HepG2 (cell line): ENCODE measurements around the gene FRMD8. TPM values are rescaled to one million over a fixed set of nuclear protein-coding genes. Genes with fewer than 3 reads are reported as not detected.

Source experiments
- CREB1 ChIP-seq, 2 experiments: fragments of 450-650 bp in 1 of 2; IDR thresholded peaks; 2 replicates each; pipeline ENCODE4 v1.6.1; 2016 to 2017; ENCODE audit warnings: control low read depth in 1 of 2, mild to moderate bottlenecking in 1 of 2, missing compliant biosample characterization in 1 of 2, missing genetic modification characterization in 1 of 2
- FOXC1 ChIP-seq: sonication (generic); formaldehyde crosslinking; IDR thresholded peaks from 2 replicates; pipeline ENCODE4 v1.8.0; 2022; ENCODE audit warnings: mild to moderate bottlenecking, missing genetic modification reagents, borderline replicate concordance
- POLR2G ChIP-seq: fragments of 200-400 bp; formaldehyde crosslinking; IDR thresholded peaks from 2 replicates; pipeline ENCODE4 v1.6.1; 2018; ENCODE audit warnings: mild to moderate bottlenecking, low read depth, low read length, moderate library complexity
- ZNF605 ChIP-seq: sonication (generic); formaldehyde crosslinking; IDR thresholded peaks from 2 replicates; pipeline ENCODE4 v1.8.0; 2022; ENCODE audit warnings: mild to moderate bottlenecking, missing genetic modification reagents
- polyA plus RNA-seq, 8 experiments: library from polyadenylated mRNA; depleted of rRNA in 3 of 8; stranded (reverse) in 7 of 8; unstranded in 1 of 8; fragments of >200 nt; fragmentation: Illumina TruSeq in 4 of 8; extraction: Trizol in 4 of 8; gene quantifications; 2 replicates each; pipeline versions ENCODE4 v1.2.1 to v1.2.3, GENCODE V29; 2011 to 2016; ENCODE audit warnings: low read depth in 4 of 8, missing spikeins in 1 of 8, mixed read lengths in 1 of 8; ENCODE audit not compliant: insufficient read depth in 1 of 8
- total RNA-seq, 5 experiments: library from RNA; depleted of rRNA; stranded (reverse); fragments of >200 nt; fragmentation: Illumina TruSeq; extraction: Trizol; gene quantifications; 2 replicates each; pipeline ENCODE4 v1.2.3, GENCODE V29; 2016; ENCODE audit warnings: low read depth in 1 of 5
- TF ChIP-seq, protein P1 (sequence below): sonication (generic); formaldehyde crosslinking; IDR thresholded peaks from 2 replicates; pipeline ENCODE4 v1.4.0; 2020; ENCODE audit warnings: missing genetic modification reagents, borderline replicate concordance
- TF ChIP-seq, protein P2 (sequence below): sonication (generic); formaldehyde crosslinking; IDR thresholded peaks from 2 replicates; pipeline ENCODE4 v1.5.1; 2020; ENCODE audit warnings: mild to moderate bottlenecking, missing genetic modification reagents, moderate library complexity
- TF ChIP-seq, protein P3 (sequence below): sonication (generic); formaldehyde crosslinking; conservative IDR thresholded peaks from 2 replicates; pipeline ENCODE4 v1.4.0; 2020; ENCODE audit warnings: mild to moderate bottlenecking, missing genetic modification reagents, moderate library complexity
- TF ChIP-seq, protein P4 (sequence below): sonication (generic); formaldehyde crosslinking; IDR thresholded peaks from 2 replicates; pipeline ENCODE4 v1.5.1; 2020; ENCODE audit warnings: mild to moderate bottlenecking, missing genetic modification reagents, moderate library complexity
- TF ChIP-seq, protein P5 (sequence below): sonication (generic); formaldehyde crosslinking; IDR thresholded peaks from 2 replicates; pipeline ENCODE4 v1.5.0; 2020; ENCODE audit warnings: mild to moderate bottlenecking, missing genetic modification reagents

FRMD8 gene
- total and polyA plus RNA-seq, 2 of the 13 experiments (the other 11 are each of a cell fraction or from before 2014, with no cell fraction given), result 5.8 to 20.6 TPM

DNA sequence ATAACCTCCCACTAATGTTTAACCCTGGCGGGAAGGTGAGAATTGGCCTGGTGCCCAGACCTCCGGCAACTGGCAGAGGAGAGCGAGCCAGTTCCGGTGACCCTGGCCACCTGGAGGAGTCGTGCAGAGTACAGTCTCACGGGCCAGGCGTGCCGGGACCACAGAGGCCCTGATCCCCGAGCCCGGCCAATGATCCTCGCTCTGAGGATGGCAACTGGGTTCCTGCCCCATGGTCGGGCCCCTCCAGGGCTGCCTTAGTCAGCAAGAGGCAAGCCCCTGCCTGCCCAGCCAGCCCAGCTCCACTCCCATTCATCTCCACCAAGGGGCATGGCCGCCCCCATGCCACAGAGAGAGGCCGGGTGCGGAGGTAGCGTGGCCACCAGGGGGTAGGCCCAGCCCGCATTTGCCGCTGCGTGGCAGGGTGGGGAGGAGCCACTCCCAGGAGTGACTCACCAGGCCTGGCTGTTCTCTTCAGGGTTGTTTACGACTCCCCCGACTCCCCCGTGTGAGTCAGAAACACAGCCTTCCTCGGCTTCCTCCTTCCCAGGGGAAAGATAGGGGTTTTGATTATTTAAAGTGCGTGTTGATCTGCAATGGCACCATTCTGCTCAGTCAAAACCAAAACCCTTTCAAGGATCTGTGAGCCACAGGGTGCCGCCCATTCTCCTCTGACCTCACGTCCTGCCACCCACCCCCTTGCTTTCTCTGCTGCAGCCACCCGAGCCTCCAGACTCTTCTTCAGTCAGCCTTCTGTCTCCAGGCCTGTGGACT, 4.2 kb upstream of the FRMD8 start, which contains the start of gene SLC25A45 (continued):
- peak; percentile 74; the same call in 1 of the 2 replicates for TF ChIP-seq FOXC1
- peak; percentile 97 for TF ChIP-seq ZNF605 (CRISPR knock-in tag)
- TF ChIP-seq, protein P1, sequence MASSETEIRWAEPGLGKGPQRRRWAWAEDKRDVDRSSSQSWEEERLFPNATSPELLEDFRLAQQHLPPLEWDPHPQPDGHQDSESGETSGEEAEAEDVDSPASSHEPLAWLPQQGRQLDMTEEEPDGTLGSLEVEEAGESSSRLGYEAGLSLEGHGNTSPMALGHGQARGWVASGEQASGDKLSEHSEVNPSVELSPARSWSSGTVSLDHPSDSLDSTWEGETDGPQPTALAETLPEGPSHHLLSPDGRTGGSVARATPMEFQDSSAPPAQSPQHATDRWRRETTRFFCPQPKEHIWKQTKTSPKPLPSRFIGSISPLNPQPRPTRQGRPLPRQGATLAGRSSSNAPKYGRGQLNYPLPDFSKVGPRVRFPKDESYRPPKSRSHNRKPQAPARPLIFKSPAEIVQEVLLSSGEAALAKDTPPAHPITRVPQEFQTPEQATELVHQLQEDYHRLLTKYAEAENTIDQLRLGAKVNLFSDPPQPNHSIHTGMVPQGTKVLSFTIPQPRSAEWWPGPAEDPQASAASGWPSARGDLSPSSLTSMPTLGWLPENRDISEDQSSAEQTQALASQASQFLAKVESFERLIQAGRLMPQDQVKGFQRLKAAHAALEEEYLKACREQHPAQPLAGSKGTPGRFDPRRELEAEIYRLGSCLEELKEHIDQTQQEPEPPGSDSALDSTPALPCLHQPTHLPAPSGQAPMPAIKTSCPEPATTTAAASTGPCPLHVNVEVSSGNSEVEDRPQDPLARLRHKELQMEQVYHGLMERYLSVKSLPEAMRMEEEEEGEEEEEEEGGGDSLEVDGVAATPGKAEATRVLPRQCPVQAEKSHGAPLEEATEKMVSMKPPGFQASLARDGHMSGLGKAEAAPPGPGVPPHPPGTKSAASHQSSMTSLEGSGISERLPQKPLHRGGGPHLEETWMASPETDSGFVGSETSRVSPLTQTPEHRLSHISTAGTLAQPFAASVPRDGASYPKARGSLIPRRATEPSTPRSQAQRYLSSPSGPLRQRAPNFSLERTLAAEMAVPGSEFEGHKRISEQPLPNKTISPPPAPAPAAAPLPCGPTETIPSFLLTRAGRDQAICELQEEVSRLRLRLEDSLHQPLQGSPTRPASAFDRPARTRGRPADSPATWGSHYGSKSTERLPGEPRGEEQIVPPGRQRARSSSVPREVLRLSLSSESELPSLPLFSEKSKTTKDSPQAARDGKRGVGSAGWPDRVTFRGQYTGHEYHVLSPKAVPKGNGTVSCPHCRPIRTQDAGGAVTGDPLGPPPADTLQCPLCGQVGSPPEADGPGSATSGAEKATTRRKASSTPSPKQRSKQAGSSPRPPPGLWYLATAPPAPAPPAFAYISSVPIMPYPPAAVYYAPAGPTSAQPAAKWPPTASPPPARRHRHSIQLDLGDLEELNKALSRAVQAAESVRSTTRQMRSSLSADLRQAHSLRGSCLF (CRISPR knock-in tag), result no peak
- TF ChIP-seq CREB1 (IDR thresholded peaks at IDR 0.05), result peak; percentile 16; the same call in 1 of the 2 replicates
- peak; percentile 70 for TF ChIP-seq CREB1 (CRISPR knock-in tag; IDR thresholded peaks at IDR 0.05)
- peak; percentile 81 for TF ChIP-seq POLR2G
- TF ChIP-seq, protein P2, sequence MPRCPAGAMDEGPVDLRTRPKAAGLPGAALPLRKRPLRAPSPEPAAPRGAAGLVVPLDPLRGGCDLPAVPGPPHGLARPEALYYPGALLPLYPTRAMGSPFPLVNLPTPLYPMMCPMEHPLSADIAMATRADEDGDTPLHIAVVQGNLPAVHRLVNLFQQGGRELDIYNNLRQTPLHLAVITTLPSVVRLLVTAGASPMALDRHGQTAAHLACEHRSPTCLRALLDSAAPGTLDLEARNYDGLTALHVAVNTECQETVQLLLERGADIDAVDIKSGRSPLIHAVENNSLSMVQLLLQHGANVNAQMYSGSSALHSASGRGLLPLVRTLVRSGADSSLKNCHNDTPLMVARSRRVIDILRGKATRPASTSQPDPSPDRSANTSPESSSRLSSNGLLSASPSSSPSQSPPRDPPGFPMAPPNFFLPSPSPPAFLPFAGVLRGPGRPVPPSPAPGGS (CRISPR knock-in tag), result peak; percentile 66
- TF ChIP-seq, protein P3, sequence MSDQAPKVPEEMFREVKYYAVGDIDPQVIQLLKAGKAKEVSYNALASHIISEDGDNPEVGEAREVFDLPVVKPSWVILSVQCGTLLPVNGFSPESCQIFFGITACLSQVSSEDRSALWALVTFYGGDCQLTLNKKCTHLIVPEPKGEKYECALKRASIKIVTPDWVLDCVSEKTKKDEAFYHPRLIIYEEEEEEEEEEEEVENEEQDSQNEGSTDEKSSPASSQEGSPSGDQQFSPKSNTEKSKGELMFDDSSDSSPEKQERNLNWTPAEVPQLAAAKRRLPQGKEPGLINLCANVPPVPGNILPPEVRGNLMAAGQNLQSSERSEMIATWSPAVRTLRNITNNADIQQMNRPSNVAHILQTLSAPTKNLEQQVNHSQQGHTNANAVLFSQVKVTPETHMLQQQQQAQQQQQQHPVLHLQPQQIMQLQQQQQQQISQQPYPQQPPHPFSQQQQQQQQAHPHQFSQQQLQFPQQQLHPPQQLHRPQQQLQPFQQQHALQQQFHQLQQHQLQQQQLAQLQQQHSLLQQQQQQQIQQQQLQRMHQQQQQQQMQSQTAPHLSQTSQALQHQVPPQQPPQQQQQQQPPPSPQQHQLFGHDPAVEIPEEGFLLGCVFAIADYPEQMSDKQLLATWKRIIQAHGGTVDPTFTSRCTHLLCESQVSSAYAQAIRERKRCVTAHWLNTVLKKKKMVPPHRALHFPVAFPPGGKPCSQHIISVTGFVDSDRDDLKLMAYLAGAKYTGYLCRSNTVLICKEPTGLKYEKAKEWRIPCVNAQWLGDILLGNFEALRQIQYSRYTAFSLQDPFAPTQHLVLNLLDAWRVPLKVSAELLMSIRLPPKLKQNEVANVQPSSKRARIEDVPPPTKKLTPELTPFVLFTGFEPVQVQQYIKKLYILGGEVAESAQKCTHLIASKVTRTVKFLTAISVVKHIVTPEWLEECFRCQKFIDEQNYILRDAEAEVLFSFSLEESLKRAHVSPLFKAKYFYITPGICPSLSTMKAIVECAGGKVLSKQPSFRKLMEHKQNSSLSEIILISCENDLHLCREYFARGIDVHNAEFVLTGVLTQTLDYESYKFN (CRISPR knock-in tag), result peak; percentile 89
- TF ChIP-seq, protein P4, sequence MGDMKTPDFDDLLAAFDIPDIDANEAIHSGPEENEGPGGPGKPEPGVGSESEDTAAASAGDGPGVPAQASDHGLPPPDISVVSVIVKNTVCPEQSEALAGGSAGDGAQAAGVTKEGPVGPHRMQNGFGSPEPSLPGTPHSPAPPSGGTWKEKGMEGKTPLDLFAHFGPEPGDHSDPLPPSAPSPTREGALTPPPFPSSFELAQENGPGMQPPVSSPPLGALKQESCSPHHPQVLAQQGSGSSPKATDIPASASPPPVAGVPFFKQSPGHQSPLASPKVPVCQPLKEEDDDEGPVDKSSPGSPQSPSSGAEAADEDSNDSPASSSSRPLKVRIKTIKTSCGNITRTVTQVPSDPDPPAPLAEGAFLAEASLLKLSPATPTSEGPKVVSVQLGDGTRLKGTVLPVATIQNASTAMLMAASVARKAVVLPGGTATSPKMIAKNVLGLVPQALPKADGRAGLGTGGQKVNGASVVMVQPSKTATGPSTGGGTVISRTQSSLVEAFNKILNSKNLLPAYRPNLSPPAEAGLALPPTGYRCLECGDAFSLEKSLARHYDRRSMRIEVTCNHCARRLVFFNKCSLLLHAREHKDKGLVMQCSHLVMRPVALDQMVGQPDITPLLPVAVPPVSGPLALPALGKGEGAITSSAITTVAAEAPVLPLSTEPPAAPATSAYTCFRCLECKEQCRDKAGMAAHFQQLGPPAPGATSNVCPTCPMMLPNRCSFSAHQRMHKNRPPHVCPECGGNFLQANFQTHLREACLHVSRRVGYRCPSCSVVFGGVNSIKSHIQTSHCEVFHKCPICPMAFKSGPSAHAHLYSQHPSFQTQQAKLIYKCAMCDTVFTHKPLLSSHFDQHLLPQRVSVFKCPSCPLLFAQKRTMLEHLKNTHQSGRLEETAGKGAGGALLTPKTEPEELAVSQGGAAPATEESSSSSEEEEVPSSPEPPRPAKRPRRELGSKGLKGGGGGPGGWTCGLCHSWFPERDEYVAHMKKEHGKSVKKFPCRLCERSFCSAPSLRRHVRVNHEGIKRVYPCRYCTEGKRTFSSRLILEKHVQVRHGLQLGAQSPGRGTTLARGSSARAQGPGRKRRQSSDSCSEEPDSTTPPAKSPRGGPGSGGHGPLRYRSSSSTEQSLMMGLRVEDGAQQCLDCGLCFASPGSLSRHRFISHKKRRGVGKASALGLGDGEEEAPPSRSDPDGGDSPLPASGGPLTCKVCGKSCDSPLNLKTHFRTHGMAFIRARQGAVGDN (CRISPR knock-in tag), result peak; percentile 97
- TF ChIP-seq, protein P5, sequence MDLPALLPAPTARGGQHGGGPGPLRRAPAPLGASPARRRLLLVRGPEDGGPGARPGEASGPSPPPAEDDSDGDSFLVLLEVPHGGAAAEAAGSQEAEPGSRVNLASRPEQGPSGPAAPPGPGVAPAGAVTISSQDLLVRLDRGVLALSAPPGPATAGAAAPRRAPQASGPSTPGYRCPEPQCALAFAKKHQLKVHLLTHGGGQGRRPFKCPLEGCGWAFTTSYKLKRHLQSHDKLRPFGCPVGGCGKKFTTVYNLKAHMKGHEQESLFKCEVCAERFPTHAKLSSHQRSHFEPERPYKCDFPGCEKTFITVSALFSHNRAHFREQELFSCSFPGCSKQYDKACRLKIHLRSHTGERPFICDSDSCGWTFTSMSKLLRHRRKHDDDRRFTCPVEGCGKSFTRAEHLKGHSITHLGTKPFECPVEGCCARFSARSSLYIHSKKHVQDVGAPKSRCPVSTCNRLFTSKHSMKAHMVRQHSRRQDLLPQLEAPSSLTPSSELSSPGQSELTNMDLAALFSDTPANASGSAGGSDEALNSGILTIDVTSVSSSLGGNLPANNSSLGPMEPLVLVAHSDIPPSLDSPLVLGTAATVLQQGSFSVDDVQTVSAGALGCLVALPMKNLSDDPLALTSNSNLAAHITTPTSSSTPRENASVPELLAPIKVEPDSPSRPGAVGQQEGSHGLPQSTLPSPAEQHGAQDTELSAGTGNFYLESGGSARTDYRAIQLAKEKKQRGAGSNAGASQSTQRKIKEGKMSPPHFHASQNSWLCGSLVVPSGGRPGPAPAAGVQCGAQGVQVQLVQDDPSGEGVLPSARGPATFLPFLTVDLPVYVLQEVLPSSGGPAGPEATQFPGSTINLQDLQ (CRISPR knock-in tag), result no peak
